Activated T-cell treated with anti-CD3 and anti-CD28 coated beads, Interleukin-2, amount 50 U/mL, for 72 hours (primary cell): Measurements from ENCODE around the gene GRK1. TPM values are rescaled to one million over a fixed set of nuclear protein-coding genes. Genes with fewer than 3 reads are reported as not detected.

Source experiments
- ATAC-seq, 2 donors: fragments of 150-1000 bp; cut with Tn5 transposase; replicated peaks in 1 of 2; 2 replicates each; pipeline ENCODE4 v1.10.0; 2021; ENCODE audit warnings: moderate library complexity in 2 of 2, mild to moderate bottlenecking in 1 of 2
- DNase-seq, 2 donors: peaks; one replicate each; pipeline ENCODE4 v3.0.0; 2021 to 2022; ENCODE audit warnings: mixed read lengths in 1 of 2
- H3K27ac Mint-ChIP-seq: one replicate; pipeline ENCODE4 v1.8.0; 2022; ENCODE audit warnings: mild to moderate bottlenecking, moderate library complexity, mixed read lengths
- H3K27me3 Mint-ChIP-seq: one replicate; pipeline ENCODE4 v1.8.0; 2022; ENCODE audit warnings: low read depth, mixed read lengths
- H3K36me3 Mint-ChIP-seq, 2 donors: one replicate each; pipeline ENCODE4 v1.8.0; 2022; ENCODE audit warnings: mixed read lengths in 2 of 2, mild to moderate bottlenecking in 1 of 2; ENCODE audit not compliant: insufficient read depth in 2 of 2
- H3K4me1 Mint-ChIP-seq: one replicate; pipeline ENCODE4 v1.8.0; 2022; ENCODE audit warnings: low read depth, mixed read lengths
- H3K4me3 Mint-ChIP-seq, 2 donors: one replicate each; pipeline ENCODE4 v1.8.0; 2022; ENCODE audit warnings: mild to moderate bottlenecking in 2 of 2, mixed read lengths in 2 of 2, moderate library complexity in 2 of 2
- H3K9me3 Mint-ChIP-seq, 2 donors: one replicate each; pipeline ENCODE4 v1.8.0; 2022; ENCODE audit warnings: mixed read lengths in 2 of 2
- total RNA-seq, 2 donors: library from RNA; stranded (reverse); gene quantifications; one replicate each; pipeline ENCODE4 v1.2.3, GENCODE V29; 2022

Gene GRK1
- total RNA-seq, 2 donors from 2014 or later: 0.22 TPM; not detected in 1

DNA sequence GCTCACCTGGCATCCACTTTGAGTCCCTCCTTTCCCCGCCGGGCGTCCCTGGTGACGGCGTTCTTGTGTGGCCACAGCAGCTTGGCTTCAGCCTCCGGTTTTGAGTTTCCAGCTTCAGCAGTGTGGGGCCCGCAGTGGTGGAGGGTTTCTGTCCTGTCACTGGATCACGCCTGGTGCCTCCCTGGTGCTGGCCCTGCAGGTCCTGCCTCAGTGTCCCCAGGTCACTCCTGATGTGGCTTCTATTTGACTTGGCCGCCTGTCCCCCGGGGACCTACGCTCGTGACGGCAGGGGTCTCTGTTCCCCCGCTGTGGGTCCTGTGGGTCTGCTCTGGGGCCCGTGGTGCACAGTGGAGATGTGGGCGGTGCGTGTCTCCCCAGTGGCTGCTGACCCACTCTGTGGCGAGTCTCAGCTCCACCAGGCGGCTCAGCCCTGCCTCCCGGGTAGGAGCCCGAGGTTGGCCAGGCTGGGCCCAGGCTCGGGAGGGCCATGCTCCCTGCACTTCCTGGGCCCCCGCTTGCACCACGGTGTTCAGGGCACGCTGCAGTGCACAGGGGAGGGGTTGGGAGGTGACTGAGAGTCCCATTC lies 10.9 kb upstream of the GRK1 start:
- Mint-ChIP-seq H3K36me3 (peaks cover 3 to 4% of the 10 kb centered on the region in 2 donors), H3K9me3 (peaks cover 2 to 3% of the 10 kb centered on the region in 2 donors), H3K4me3 (no peak overlapping the region), H3K4me1 (peaks cover 13% of the 10 kb centered on the region), H3K27ac (no peak overlapping the region), H3K27me3 (no peaks in the 10 kb centered on the region)
- ATAC-seq (no peak), DNase-seq (no peak)

DNA sequence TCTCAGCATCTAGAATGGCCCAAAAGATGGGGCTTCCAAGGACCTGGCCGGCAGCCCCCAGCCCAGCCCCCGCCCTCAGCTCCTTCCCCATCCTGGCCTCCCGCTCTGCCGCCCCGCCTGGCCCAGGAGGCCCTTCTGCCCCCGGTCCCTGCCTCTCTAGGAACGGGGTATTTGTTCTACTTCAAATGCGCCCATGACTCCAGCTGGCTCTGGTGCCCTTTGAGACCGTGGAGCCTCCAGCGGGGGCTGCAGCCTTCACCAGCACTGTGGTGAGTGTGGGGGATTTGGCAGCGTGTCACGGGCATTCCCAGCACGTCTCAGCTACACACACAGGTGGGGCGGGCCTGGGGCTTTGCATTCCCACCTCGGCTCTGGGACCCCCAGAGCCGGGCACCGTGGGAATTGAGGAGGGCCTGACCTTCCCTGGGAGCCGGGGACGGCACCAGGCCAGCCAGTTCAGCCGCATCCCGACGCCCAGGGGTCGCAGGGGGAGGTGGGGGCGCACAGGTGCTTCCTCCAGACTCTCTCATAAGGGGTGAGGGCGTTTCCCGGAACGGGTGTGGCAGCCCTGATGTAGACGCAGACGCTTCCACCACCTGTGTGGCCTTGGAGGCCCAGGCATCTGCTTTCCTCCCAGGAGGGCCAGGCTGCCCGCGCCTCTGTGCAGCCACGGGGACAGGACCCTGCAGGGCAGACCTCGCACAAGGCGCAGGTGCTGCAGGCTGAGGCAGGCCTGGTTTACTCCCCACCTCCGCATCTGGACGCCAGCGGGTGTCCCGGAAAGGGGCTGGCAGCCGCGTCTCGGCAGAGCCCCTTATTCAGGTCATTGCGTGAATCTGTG lies 10.0 kb upstream of the GRK1 start:
- Mint-ChIP-seq H3K27me3 (no peaks in the 10 kb centered on the region), H3K4me1 (peaks cover 13% of the 10 kb centered on the region), H3K4me3 (no peak overlapping the region), H3K27ac (no peak overlapping the region), H3K36me3 (peaks cover 3 to 6% of the 10 kb centered on the region in 2 donors), H3K9me3 (peaks cover 5 to 6% of the 10 kb centered on the region in 2 donors)
- ATAC-seq: no peak
- no peak for DNase-seq

DNA sequence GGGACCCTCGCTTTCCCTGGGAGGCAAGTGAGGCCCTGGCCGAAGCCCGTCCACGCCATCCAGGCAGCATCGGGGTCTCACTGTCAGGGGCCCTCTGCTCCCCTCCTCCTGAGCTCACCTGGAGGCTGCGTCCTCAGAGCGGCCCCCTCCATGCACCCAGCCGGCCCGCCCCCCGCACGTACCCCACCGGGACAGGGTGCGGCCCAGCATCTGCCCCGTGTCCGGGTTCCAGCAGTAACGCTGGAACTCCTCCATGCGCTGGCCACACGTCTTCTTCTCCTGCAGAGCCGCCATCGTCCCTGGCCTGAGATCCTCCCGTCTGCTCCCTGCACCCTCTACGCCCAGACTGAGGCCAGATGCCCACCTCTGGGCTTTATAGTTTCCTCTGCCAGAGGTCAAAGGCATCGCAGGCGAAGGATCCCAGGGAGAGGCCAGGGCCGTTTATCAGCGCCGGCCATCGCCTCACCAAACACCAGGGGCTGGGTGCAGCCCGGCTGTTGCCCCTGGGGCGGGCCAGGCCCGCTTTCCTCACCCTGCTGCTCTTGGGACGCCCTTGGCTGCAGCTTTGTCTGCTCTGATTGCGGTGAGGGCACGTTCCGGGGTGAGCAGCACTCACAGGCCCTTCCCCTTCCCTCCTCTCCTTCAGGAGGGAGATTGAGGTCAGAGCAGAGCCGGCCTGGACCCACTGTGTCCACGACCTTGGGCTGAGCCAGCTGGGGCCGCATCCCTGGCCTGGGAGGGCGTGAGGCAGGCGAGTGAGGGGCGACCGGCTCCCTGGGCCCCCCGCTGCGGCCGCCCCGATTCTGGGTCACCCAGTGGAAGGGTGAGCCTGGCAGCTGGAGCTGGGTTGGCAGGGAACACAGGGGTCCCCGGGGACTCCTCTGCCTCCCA lies 8.9 kb upstream of the GRK1 start, which contains the start of gene ATP4B:
Gene ATP4B (minus strand): TSS at position 348 of the 891 bp plus-strand sequence. CDS start 54 bp downstream, at position 294.
- Mint-ChIP-seq H3K4me3 (no peak within 1 kb of the TSS), H3K27ac (no peak within 1 kb of the TSS), H3K4me1 (peaks cover 13% of the 10 kb centered on the region), H3K27me3 (no peaks in the 10 kb centered on the region), H3K36me3 (peaks cover 3 to 6% of the 10 kb centered on the region in 2 donors), H3K9me3 (peaks cover 5 to 6% of the 10 kb centered on the region in 2 donors)
- ATAC-seq: no peak
- no peak for DNase-seq

GRCh38 chr13:113658836-113659235 lies 8.2 kb upstream of the GRK1 start:
- H3K27me3 Mint-ChIP-seq: no peaks in the 10 kb centered on the region
- H3K9me3 Mint-ChIP-seq: peaks cover 5 to 6% of the 10 kb centered on the region in 2 donors
- H3K4me1 Mint-ChIP-seq: peaks cover 6% of the 10 kb centered on the region
- no peak overlapping the region for H3K4me3 Mint-ChIP-seq
- peaks cover 3 to 6% of the 10 kb centered on the region in 2 donors for H3K36me3 Mint-ChIP-seq
- no peak for DNase-seq
- H3K27ac Mint-ChIP-seq: no peak overlapping the region
- no peak for ATAC-seq

GRCh38 chr13:113659337-113659736 lies 7.7 kb upstream of the GRK1 start:
- ATAC-seq (no peak), DNase-seq (no peak)
- Mint-ChIP-seq H3K36me3 (peaks cover 3 to 6% of the 10 kb centered on the region in 2 donors), H3K27me3 (no peaks in the 10 kb centered on the region), H3K9me3 (peaks cover 5 to 6% of the 10 kb centered on the region in 2 donors), H3K27ac (no peak overlapping the region), H3K4me1 (peaks cover under 1% of the 10 kb centered on the region), H3K4me3 (no peak overlapping the region)

GRCh38 chr13:113660066-113660465 lies 7.0 kb upstream of the GRK1 start:
- peaks cover 5 to 6% of the 10 kb centered on the region in 2 donors for H3K9me3 Mint-ChIP-seq
- H3K4me1 Mint-ChIP-seq: no peaks in the 10 kb centered on the region
- ATAC-seq: no peak
- H3K27me3 Mint-ChIP-seq: no peaks in the 10 kb centered on the region
- DNase-seq: no peak
- H3K27ac Mint-ChIP-seq: no peak overlapping the region
- H3K36me3 Mint-ChIP-seq: peaks cover 3 to 6% of the 10 kb centered on the region in 2 donors
- H3K4me3 Mint-ChIP-seq: no peak overlapping the region

DNA sequence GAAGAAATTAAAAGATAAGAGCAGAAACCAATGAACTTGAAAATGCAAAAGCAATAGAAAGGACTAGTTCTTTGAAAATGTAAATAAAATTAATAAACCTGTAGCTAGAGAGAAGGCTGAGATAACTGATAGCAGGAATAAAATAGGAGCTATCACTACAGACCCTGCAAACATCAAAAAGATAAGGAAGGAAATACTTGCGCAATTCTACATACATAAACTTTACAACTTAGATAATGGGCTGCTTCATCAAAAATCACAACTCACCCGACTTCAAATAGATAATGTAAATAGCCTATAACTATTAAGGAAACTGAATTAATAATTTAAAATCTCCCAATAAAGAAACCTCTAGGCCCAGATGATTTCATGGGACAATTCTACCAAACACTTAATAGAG lies 5.5 kb upstream of the GRK1 start:
- H3K27ac Mint-ChIP-seq: no peak overlapping the region
- peaks cover 5 to 6% of the 10 kb centered on the region in 2 donors for H3K9me3 Mint-ChIP-seq
- H3K36me3 Mint-ChIP-seq: peaks cover 3 to 6% of the 10 kb centered on the region in 2 donors
- H3K4me1 Mint-ChIP-seq: no peaks in the 10 kb centered on the region
- H3K27me3 Mint-ChIP-seq: no peaks in the 10 kb centered on the region
- DNase-seq (no peak), ATAC-seq (no peak)
- H3K4me3 Mint-ChIP-seq: no peak overlapping the region

- H3K27ac Mint-ChIP-seq: no peak overlapping the region
- H3K9me3 Mint-ChIP-seq: peaks cover 5 to 6% of the 10 kb centered on the region in 2 donors
- no peaks in the 10 kb centered on the region for H3K4me1 Mint-ChIP-seq
- H3K4me3 Mint-ChIP-seq: no peak overlapping the region
- peaks cover 3 to 6% of the 10 kb centered on the region in 2 donors for H3K36me3 Mint-ChIP-seq
- H3K27me3 Mint-ChIP-seq: no peaks in the 10 kb centered on the region
- DNase-seq (no peak), ATAC-seq (no peak)
Measured at GRCh38 chr13:113663934-113664333, 3.1 kb upstream of the GRK1 start.

DNA sequence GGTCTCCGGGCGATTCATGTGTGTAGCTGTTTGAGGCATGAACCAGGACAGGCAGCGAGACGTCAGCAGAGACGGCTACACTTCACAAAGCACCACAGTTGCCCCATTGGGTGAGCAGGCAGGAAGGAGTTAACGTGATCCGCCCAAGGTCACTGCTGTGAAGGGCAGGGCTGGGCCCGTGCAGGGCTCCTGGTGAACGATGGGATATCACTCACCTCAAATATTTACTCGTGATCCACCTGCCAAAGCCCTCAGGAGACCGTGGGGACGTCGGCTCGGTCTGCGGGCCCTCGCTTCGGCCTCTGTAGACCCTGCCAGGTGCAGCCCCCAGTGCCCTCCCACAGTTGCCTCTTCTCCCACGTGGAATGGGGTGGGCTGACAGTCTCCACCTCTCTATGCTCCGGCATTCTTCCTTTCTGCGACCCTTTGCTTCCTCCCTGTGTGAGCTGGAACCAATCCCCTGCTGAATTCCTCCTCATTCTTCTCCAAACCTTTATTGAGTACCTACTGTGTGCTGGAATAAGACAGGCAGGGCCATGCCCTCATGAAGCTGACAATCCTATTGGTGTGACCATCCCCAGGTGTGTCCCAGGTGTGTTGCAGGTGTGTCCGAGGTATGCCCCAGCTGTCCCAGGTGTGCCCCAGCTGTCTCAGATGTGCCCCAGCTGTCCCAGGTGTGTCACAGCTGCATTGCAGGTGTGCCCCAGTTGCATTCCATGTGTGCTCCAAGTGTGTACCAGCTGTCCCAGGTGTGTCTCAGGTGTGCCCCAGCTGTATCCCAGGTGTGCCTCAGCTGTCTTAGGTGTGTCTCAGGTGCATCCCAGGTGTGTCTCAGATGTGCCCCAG lies 2.0 kb upstream of the GRK1 start:
- no peak overlapping the region for H3K4me3 Mint-ChIP-seq
- H3K9me3 Mint-ChIP-seq: peaks cover 5 to 6% of the 10 kb centered on the region in 2 donors
- ATAC-seq: no peak
- DNase-seq: no peak
- H3K4me1 Mint-ChIP-seq: no peaks in the 10 kb centered on the region
- H3K27ac Mint-ChIP-seq: no peak overlapping the region
- no peaks in the 10 kb centered on the region for H3K27me3 Mint-ChIP-seq
- peaks cover 3 to 6% of the 10 kb centered on the region in 2 donors for H3K36me3 Mint-ChIP-seq

DNA sequence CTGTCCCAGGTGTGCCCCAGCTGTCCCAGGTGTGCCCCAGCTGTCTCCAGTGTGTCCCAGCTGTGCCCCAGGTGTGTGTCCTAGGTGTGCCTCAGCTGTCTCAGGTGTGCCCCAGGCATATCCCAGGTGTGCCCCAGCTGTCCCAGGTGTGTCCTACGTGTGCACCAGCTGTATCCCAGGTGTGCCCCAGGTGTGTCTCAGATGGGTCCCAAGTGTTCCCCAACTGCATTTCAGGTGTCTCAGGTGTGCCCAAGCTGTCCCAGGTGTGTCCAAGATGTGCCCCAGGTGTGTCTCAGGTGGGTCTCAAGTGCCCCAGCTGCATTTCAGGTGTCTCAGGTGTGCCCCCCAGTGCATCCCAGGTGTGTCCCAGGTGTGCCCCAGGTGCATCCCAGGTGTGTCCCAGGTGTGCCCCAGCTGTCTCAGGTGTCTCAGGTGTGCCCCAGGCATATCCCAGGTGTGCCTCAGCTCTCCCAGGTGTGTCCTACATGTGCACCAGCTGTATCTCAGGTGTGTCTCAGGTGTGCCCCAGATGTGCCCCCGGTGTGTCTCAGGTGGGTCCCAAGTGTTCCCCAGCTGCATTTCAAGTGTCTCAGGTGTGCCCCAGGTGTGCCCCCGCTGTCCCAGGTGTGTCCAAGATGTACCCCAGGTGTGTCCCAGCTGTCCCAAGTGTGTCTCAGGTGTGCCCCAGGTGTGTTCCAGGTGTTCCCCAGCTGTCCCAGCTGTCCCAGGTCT lies 1.3 kb upstream of the GRK1 start:
- ATAC-seq (no peak), DNase-seq (no peak)
- H3K4me3 Mint-ChIP-seq: no peak overlapping the region
- H3K9me3 Mint-ChIP-seq: peaks cover 3 to 4% of the 10 kb centered on the region in 2 donors
- no peaks in the 10 kb centered on the region for H3K27me3 Mint-ChIP-seq
- H3K4me1 Mint-ChIP-seq: no peaks in the 10 kb centered on the region
- peaks cover under 1 to 3% of the 10 kb centered on the region in 2 donors for H3K36me3 Mint-ChIP-seq
- H3K27ac Mint-ChIP-seq: no peak overlapping the region

DNA sequence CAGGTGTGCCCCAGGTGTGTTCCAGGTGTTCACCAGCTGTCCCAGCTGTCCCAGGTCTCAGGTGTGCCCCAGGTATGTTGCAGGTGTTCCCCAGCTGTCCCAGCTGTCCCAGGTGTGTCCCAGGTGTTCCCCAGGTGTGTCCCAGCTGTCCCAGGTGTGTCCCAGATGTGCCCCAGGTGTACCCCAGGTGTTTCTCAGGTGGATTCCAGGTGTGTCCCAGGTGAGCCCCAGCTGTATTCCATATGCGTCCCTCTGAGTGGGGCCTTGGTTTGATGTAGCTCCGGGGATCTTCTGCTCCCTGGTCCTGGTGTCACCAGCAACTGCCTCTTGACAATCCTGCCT lies 719 bp upstream of the GRK1 start:
- Mint-ChIP-seq H3K36me3 (no peaks in the 10 kb centered on the region), H3K27ac (no peak overlapping the region), H3K9me3 (peaks cover under 1 to 1% of the 10 kb centered on the region in 2 donors), H3K4me3 (no peak overlapping the region), H3K4me1 (no peaks in the 10 kb centered on the region), H3K27me3 (no peaks in the 10 kb centered on the region)
- DNase-seq (no peak), ATAC-seq (no peak)
